Thymus (tissue), 11 donors: ENCODE data around the gene EPAS1. TPM values are rescaled to one million over a fixed set of nuclear protein-coding genes. Genes with fewer than 3 reads are reported as not detected.

Experiments used
- DNase-seq, 9 donors: peaks; one replicate each; pipeline ENCODE4 v3.0.0-alpha.2; 2013; ENCODE audit warnings: low spot score in 9 of 9, low read depth in 6 of 9, missing footprints in 1 of 9
- H3K27ac ChIP-seq, 2 donors: one replicate each; pipeline ENCODE4 v1.5.1; 2013; ENCODE audit warnings: control low read depth in 1 of 2, low read depth in 1 of 2, low read length in 1 of 2, mild to moderate bottlenecking in 1 of 2, moderate library complexity in 1 of 2
- H3K27me3 ChIP-seq, 2 donors: one replicate each; pipeline ENCODE4 v1.5.1; 2013; ENCODE audit warnings: low read length in 1 of 2; ENCODE audit not compliant: control insufficient read depth in 2 of 2, insufficient read depth in 1 of 2
- H3K36me3 ChIP-seq, 2 donors: one replicate each; pipeline ENCODE4 v1.5.1; 2013; ENCODE audit warnings: low read length in 1 of 2, mild to moderate bottlenecking in 1 of 2, moderate library complexity in 1 of 2; ENCODE audit not compliant: control insufficient read depth in 2 of 2, insufficient read depth in 2 of 2
- H3K4me1 ChIP-seq, 2 donors: one replicate each; pipeline ENCODE4 v1.5.1; 2013; ENCODE audit warnings: low read length in 2 of 2; ENCODE audit not compliant: control insufficient read depth in 2 of 2, insufficient read depth in 2 of 2
- H3K4me3 ChIP-seq, 2 donors: one replicate each; pipeline ENCODE4 v1.5.1; 2013; ENCODE audit warnings: low read length in 2 of 2, control low read depth in 1 of 2, mild to moderate bottlenecking in 1 of 2
- H3K9me3 ChIP-seq, 2 donors: one replicate each; pipeline ENCODE4 v1.5.1; 2013; ENCODE audit warnings: low read length in 1 of 2, mild to moderate bottlenecking in 1 of 2; ENCODE audit not compliant: control insufficient read depth in 2 of 2, insufficient read depth in 1 of 2
- WGBS: extraction: QIAGEN DNeasy Blood & Tissue Kit; methylation state at CpG from one replicate; pipeline ENCODE4 v1.1.7; 2013; 5-methylcytosine and 5-hydroxymethylcytosine counted together
- polyA plus RNA-seq: library from polyadenylated mRNA; stranded (reverse); fragments of 200-250 nt; gene quantifications from one replicate; pipeline ENCODE4 v1.2.3, GENCODE V29; 2013
- total RNA-seq: library from RNA; stranded (reverse); fragments of 120-200 nt; gene quantifications from one replicate; pipeline ENCODE4 v1.2.4, GENCODE V29; 2013
- donor health status: healthy.

Gene EPAS1
- total and polyA plus RNA-seq, 2 donors = 3.1 to 48.9 TPM

- Histone ChIP-seq H3K27me3 (no peaks in the 10 kb centered on the region), H3K4me3 (no peak overlapping the region), H3K9me3 (no peaks in the 10 kb centered on the region), H3K36me3 (no peaks in the 10 kb centered on the region), H3K4me1 (no peaks in the 10 kb centered on the region), H3K27ac (no peak overlapping the region)
- DNase-seq = no peak
- 99% methylated on average over 9 of the region's 9 CpGs for WGBS
These were observed 86.7 kb downstream of the EPAS1 start for GRCh38 chr2:46383784-46384456.

- Histone ChIP-seq H3K27me3 (no peaks in the 10 kb centered on the region), H3K4me1 (no peaks in the 10 kb centered on the region), H3K27ac (no peak overlapping the region), H3K36me3 (no peaks in the 10 kb centered on the region), H3K4me3 (no peak overlapping the region), H3K9me3 (no peaks in the 10 kb centered on the region)
- DNase-seq = no peak
- 94% methylated on average over 12 of the region's 12 CpGs for WGBS
These were observed 87.2 kb downstream of the EPAS1 start for GRCh38 chr2:46384457-46384815.

GRCh38 chr2:46385786-46386577 lies 88.8 kb downstream of the EPAS1 start:
- Histone ChIP-seq H3K27me3 (no peaks in the 10 kb centered on the region), H3K27ac (no peak overlapping the region), H3K36me3 (no peaks in the 10 kb centered on the region), H3K9me3 (no peaks in the 10 kb centered on the region), H3K4me1 (no peaks in the 10 kb centered on the region), H3K4me3 (no peak overlapping the region)
- 75% methylated on average over 18 of the region's 18 CpGs for WGBS
- no peak for DNase-seq

GRCh38 chr2:46386763-46387162 lies 89.6 kb downstream of the EPAS1 start:
- H3K9me3 ChIP-seq = no peaks in the 10 kb centered on the region
- H3K4me3 ChIP-seq = no peak overlapping the region
- no peak for DNase-seq
- no peaks in the 10 kb centered on the region for H3K27me3 ChIP-seq
- WGBS = 87% methylated on average over 5 of the region's 5 CpGs
- H3K4me1 ChIP-seq = no peaks in the 10 kb centered on the region
- H3K27ac ChIP-seq = no peak overlapping the region
- H3K36me3 ChIP-seq = no peaks in the 10 kb centered on the region

GRCh38 chr2:46387292-46387691 lies 90.1 kb downstream of the EPAS1 start:
- H3K27me3 ChIP-seq = no peaks in the 10 kb centered on the region
- H3K27ac ChIP-seq = no peak overlapping the region
- 84% methylated on average over 3 of the region's 3 CpGs for WGBS
- no peaks in the 10 kb centered on the region for H3K4me1 ChIP-seq
- no peaks in the 10 kb centered on the region for H3K9me3 ChIP-seq
- no peak overlapping the region for H3K4me3 ChIP-seq
- H3K36me3 ChIP-seq = no peaks in the 10 kb centered on the region
- no peak for DNase-seq

- Histone ChIP-seq H3K4me1 (no peaks in the 10 kb centered on the region), H3K27ac (no peak overlapping the region), H3K36me3 (no peaks in the 10 kb centered on the region), H3K4me3 (no peak overlapping the region), H3K27me3 (no peaks in the 10 kb centered on the region), H3K9me3 (no peaks in the 10 kb centered on the region)
- WGBS = 98% methylated on average over 5 of the region's 5 CpGs
- DNase-seq = no peak
These were observed 90.8 kb downstream of the EPAS1 start for GRCh38 chr2:46387886-46388515.

GRCh38 chr2:46388881-46389280 lies 91.7 kb downstream of the EPAS1 start:
- H3K27ac ChIP-seq = peak overlapping the region in 1 of 2 donors; percentile 11
- H3K4me1 ChIP-seq = no peaks in the 10 kb centered on the region
- no peak overlapping the region for H3K4me3 ChIP-seq
- H3K36me3 ChIP-seq = no peaks in the 10 kb centered on the region
- H3K27me3 ChIP-seq = no peaks in the 10 kb centered on the region
- no peak for DNase-seq
- H3K9me3 ChIP-seq = no peaks in the 10 kb centered on the region
- WGBS = 95% methylated on average over 5 of the region's 5 CpGs

- Histone ChIP-seq H3K27ac (no peak overlapping the region), H3K4me1 (no peaks in the 10 kb centered on the region), H3K4me3 (no peak overlapping the region), H3K27me3 (no peaks in the 10 kb centered on the region), H3K9me3 (no peaks in the 10 kb centered on the region), H3K36me3 (no peaks in the 10 kb centered on the region)
- no peak for DNase-seq
- WGBS = 97% methylated on average over 13 of the region's 13 CpGs
These were observed 92.3 kb downstream of the EPAS1 start for GRCh38 chr2:46389417-46389916.

- Histone ChIP-seq H3K9me3 (no peaks in the 10 kb centered on the region), H3K27ac (no peak overlapping the region), H3K4me1 (no peaks in the 10 kb centered on the region), H3K27me3 (no peaks in the 10 kb centered on the region), H3K4me3 (no peak overlapping the region), H3K36me3 (no peaks in the 10 kb centered on the region)
- WGBS = 98% methylated on average over 3 of the region's 3 CpGs
- no peak for DNase-seq
These were observed 92.8 kb downstream of the EPAS1 start for GRCh38 chr2:46390036-46390435.
